ENCODE results near the gene RALGAPA2. TPM values are rescaled to one million over a fixed set of nuclear protein-coding genes. Genes with fewer than 3 reads are reported as not detected.

The RALGAPA2 gene
- polyA plus RNA-seq, 2 of the 4 experiments (the other 2 are of a cell fraction) = 4.0 to 4.7 TPM

DNA sequence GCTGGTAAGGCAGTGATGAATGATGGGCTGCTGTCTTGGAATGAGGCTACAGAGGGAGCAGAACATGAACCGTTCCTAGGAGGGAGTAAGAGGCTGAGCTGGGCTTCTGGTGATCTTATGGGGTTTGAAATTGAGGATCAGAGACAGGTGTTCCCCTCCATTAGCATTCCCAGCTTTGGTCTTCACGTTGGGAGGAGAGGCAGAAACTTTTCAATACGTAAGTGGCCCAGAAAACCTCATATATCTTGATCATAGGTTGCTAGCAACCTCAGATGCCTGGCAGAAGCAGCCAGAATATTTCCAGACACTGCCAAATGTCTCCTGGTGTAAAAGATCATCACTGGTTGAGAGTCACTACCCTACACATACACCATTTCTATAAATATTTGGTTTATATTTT, 177.4 kb downstream of the RALGAPA2 start:
- TF ChIP-seq NPAS2 (CRISPR knock-in tag; IDR thresholded peaks at IDR 0.05; ENCODE audit: borderline replicate concordance) (no peak), ELK1 (IDR thresholded peaks at IDR 0.05; ENCODE audit: low read depth, low read length) (no peak), CBX8 (IDR thresholded peaks at IDR 0.05) (no peak), KDM5A (IDR thresholded peaks at IDR 0.05) (no peak), KDM1A (IDR thresholded peaks at IDR 0.05; ENCODE audit: low read depth) (no peak), CEBPB (IDR thresholded peaks at IDR 0.05) (no peak), MYC (IDR thresholded peaks at IDR 0.05; ENCODE audit: borderline replicate concordance, low read length) (no peak), ZNF302 (CRISPR knock-in tag; IDR thresholded peaks at IDR 0.05) (no peak)
- ATAC-seq (no peak), FAIRE-seq (peak; percentile 32), DNase-seq (ENCODE audit: low read depth in 1 of 2, low spot score in 1 of 2) (no peak)
- POLR2A ChIA-PET = no interaction called here
- Histone ChIP-seq H3K4me2 (no peak overlapping the region), H3K27ac (no peak overlapping the region), H3K4me1 (no peaks in the 10 kb centered on the region), H3K9me3 (no peaks in the 10 kb centered on the region), H3K4me3 (no peak overlapping the region)
- WGBS (ENCODE audit: missing lambda C conversion rate) = 65% methylated on average over 3 of the region's 3 CpGs
- CTCF ChIA-PET = interaction anchor here (0.6 to 1.5 kb wide), 4 partner anchors 18 to 451 kb away, joined by 3 to 4 read pairs (median 4); no protein-coding TSS in a partner anchor

- ATAC-seq = no peak
- CTCF ChIA-PET = no interaction called here
- WGBS (ENCODE audit: missing lambda C conversion rate) = 74% methylated on average over 6 of the region's 6 CpGs
- TF ChIP-seq HEYL (CRISPR knock-in tag; IDR thresholded peaks at IDR 0.05) (no peak), BHLHE40 (IDR thresholded peaks at IDR 0.05; ENCODE audit: low read depth, low read length) (no peak), TP53 (CRISPR knock-in tag; IDR thresholded peaks at IDR 0.05) (no peak), SREBF2 (IDR thresholded peaks at IDR 0.05) (no peak), RFX5 (IDR thresholded peaks at IDR 0.05) (no peak), ELK1 (IDR thresholded peaks at IDR 0.05; ENCODE audit: low read depth, low read length) (no peak), KDM5A (IDR thresholded peaks at IDR 0.05) (no peak), ZC3H11A (IDR thresholded peaks at IDR 0.05) (no peak), MAZ (IDR thresholded peaks at IDR 0.05; ENCODE audit: borderline replicate concordance, low read depth, low read length) (no peak), NPAS2 (CRISPR knock-in tag; IDR thresholded peaks at IDR 0.05; ENCODE audit: borderline replicate concordance) (no peak), RNF2 (IDR thresholded peaks at IDR 0.05; ENCODE audit: borderline replicate concordance, low read depth) (no peak)
- TF ChIP-seq, protein P1, sequence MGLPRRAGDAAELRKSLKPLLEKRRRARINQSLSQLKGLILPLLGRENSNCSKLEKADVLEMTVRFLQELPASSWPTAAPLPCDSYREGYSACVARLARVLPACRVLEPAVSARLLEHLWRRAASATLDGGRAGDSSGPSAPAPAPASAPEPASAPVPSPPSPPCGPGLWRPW (IDR thresholded peaks at IDR 0.05) = no peak
- TF ChIP-seq, protein P2, sequence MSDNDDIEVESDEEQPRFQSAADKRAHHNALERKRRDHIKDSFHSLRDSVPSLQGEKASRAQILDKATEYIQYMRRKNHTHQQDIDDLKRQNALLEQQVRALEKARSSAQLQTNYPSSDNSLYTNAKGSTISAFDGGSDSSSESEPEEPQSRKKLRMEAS (IDR thresholded peaks at IDR 0.05) = no peak
- TF ChIP-seq, protein P3, sequence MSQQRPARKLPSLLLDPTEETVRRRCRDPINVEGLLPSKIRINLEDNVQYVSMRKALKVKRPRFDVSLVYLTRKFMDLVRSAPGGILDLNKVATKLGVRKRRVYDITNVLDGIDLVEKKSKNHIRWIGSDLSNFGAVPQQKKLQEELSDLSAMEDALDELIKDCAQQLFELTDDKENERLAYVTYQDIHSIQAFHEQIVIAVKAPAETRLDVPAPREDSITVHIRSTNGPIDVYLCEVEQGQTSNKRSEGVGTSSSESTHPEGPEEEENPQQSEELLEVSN (IDR thresholded peaks at IDR 0.05; ENCODE audit: borderline replicate concordance, low read depth) = no peak
- TF ChIP-seq, protein P4, sequence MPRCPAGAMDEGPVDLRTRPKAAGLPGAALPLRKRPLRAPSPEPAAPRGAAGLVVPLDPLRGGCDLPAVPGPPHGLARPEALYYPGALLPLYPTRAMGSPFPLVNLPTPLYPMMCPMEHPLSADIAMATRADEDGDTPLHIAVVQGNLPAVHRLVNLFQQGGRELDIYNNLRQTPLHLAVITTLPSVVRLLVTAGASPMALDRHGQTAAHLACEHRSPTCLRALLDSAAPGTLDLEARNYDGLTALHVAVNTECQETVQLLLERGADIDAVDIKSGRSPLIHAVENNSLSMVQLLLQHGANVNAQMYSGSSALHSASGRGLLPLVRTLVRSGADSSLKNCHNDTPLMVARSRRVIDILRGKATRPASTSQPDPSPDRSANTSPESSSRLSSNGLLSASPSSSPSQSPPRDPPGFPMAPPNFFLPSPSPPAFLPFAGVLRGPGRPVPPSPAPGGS (IDR thresholded peaks at IDR 0.05) = no peak
- no peak for DNase-seq (ENCODE audit: low read depth in 1 of 2, low spot score in 1 of 2)
- Histone ChIP-seq H3K4me1 (no peaks in the 10 kb centered on the region), H3K4me2 (no peak overlapping the region), H3K4me3 (no peak overlapping the region), H3K27ac (no peak overlapping the region), H3K9me3 (no peaks in the 10 kb centered on the region)
- FAIRE-seq = no peak
- POLR2A ChIA-PET = no interaction called here
Observed at GRCh38 chr20:20531283-20531682, 181.2 kb downstream of the RALGAPA2 start.
